Heart left ventricle (tissue), 13 donors: Measurements from ENCODE around the gene REXO2.

Source experiments
- POLR2A ChIP-seq, 2 donors: fragments of 450-650 bp; IDR thresholded peaks; one replicate each; pipeline ENCODE4 v1.6.1; 2017; ENCODE audit warnings: antibody characterized with exemption in 2 of 2, mild to moderate bottlenecking in 2 of 2, moderate library complexity in 2 of 2
- TF ChIP-seq, protein P1 (sequence below), 12 donors: fragments of 200-600 bp; sonication (generic) in 4 of 12; IDR thresholded peaks; one replicate each; pipeline versions ENCODE4 v1.5.0 to v1.8.0; 2018 to 2022; ENCODE audit warnings: antibody characterized with exemption in 12 of 12, mild to moderate bottlenecking in 5 of 12
- donor health status: ischemic (EF 13 %, LVEDD 7.1; RV severe dilation, severe dysfunction).
- donor health status: DM: no; HTN: yes; CAD: no.
- donor health status: DM: no; HTN: no; CAD: no.
- donor health status: ischemic (EF 25% LVEDD 6.9; RV normal size, moderate dysfunction).
- donor health status: ischemic (EF 25% LVEDD 5.7; RV mildly dilated, moderate dysfunction).
- donor health status: ischemic (EF 35%, LVEDD 5.7; RV mildly dilated, moderate dysfunction).
- donor health status: nonischemic (EF 11% LVEDD 7.7; RV severe dilation, severe dysfunction).
- donor health status: DM: yes; HTN: yes; CAD: no.
- donor health status: PGD.
- donor health status: ischemic (EF 29% LVEDD 5.4; RV normal size, mild dysfunction).
- donor health status: nonischemic (EF 23%, LVEDD 6.1; RV moderate dilation, normal function).

DNA sequence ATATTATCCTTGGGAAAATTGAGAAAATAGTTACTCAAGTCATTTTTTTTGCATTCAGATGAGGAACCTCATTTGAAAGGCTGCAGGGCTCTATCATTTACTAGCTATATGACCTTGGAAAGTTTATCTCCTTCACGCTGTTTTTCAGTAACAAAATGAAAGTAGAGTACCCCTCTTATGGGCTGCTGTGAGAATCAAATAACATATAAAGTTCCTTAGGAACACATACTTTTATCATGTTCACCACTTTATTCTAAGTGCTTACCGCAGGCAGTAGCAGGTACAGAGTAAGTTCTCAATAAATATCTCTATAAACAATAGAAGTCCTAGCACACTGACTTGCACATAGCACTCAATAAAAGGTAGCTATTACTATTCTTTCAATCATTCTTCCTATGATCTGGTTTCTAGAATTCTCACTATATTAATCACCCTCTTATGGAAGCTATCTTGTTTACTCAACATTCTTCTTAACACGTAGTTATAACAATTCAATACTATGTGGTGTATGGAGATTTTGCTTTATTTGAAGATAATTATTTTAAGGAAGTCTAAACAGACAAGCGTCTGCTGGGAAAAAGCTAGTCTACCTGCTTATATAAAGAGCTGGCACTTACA lies 40.9 kb upstream of the REXO2 start:
- TF ChIP-seq, protein P1, sequence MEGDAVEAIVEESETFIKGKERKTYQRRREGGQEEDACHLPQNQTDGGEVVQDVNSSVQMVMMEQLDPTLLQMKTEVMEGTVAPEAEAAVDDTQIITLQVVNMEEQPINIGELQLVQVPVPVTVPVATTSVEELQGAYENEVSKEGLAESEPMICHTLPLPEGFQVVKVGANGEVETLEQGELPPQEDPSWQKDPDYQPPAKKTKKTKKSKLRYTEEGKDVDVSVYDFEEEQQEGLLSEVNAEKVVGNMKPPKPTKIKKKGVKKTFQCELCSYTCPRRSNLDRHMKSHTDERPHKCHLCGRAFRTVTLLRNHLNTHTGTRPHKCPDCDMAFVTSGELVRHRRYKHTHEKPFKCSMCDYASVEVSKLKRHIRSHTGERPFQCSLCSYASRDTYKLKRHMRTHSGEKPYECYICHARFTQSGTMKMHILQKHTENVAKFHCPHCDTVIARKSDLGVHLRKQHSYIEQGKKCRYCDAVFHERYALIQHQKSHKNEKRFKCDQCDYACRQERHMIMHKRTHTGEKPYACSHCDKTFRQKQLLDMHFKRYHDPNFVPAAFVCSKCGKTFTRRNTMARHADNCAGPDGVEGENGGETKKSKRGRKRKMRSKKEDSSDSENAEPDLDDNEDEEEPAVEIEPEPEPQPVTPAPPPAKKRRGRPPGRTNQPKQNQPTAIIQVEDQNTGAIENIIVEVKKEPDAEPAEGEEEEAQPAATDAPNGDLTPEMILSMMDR (IDR thresholded peaks at IDR 0.05) = no peak
- no peak for TF ChIP-seq POLR2A (IDR thresholded peaks at IDR 0.05)
